ENCODE data around the gene MAP1LC3B2. TPM values are rescaled to one million over a fixed set of nuclear protein-coding genes. Genes with fewer than 3 reads are reported as not detected.
A peak's percentile ranks its signal among the peaks of the same experiment; 100 is the strongest.

Gene MAP1LC3B2
- total and polyA plus RNA-seq, 10 of the 15 experiments (the other 5 are each of a cell fraction or from before 2014, with no cell fraction given), result 0.23 to 2.7 (median 0.72) TPM; not detected in 3

DNA sequence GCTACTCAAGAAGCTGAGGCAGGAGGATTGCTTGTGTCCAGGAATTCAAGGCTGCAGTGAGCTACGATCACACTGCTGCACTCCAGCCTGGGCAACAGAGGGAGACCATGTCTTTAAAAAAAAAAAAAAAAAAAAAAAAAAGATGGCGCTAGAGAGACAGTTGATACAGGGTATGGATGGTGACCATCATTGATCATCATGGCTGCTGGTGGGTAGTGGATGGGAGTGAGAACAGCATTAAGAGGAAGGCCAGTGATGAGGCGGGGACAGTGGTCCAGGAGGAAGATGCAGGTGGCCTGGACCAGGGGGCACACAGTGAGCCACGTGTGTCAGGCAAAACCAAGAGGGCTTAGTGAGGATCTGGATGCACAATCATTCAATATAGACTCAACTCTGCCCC, 26.8 kb upstream of the MAP1LC3B2 start:
- in situ Hi-C loops (cut with MboI), result no loop called here
- H3K27ac ChIP-seq (ENCODE audit: control insufficient read depth, insufficient read depth), result no peak overlapping the region

DNA sequence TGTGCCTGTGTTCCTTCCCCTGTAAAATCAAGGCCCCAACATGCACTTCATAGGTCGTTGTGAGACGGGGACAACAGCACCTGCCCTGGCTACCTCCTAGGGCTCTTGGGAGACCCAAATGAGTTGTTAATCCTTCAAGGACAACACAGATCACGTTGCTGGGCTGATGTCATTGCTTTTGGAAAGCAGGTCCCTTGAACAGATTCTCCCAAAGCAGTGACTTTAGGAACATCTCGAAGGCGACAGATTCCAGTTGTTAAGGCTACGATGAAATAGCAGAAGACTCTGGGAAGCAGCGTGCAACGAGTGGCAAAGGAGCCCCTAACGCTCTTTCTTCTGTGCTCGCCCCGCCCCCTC, 26.2 kb upstream of the MAP1LC3B2 start:
- Histone ChIP-seq H3K9ac (ENCODE audit: control insufficient read depth, insufficient read depth, low read length) (no peak overlapping the region; the same call in 1 of the 2 replicates), H2AFZ (ENCODE audit: control insufficient read depth, low read depth, low read length) (peak overlapping the region; percentile 73), H3K9me3 (replicated peaks; ENCODE audit: control insufficient read depth, insufficient read depth, low read length) (no peaks in the 10 kb centered on the region; the same call in 2 of the 3 replicates), H3K4me3 (peak overlapping the region; percentile 65; the same call in 1 of the 2 replicates), H3K4me1 (ENCODE audit: control insufficient read depth, insufficient read depth, low read length) (peaks cover 19% of the 10 kb centered on the region), H3K36me3 (ENCODE audit: control insufficient read depth in 2 of 2, insufficient read depth in 2 of 2, low read length in 1 of 2) (no peaks in the 10 kb centered on the region), H3K27ac (ENCODE audit: control insufficient read depth, insufficient read depth) (no peak overlapping the region), H3K4me2 (ENCODE audit: control insufficient read depth, insufficient read depth) (peak overlapping the region; percentile 92; the same call in 1 of the 2 replicates), H3K27me3 (replicated peaks in 1 of 2; ENCODE audit: control insufficient read depth in 2 of 2, insufficient read depth in 2 of 2, low read length in 1 of 2) (no peaks in the 10 kb centered on the region; a peak in 1 of 4 replicates), H3K79me2 (ENCODE audit: control insufficient read depth, insufficient read depth, low read length) (no peaks in the 10 kb centered on the region), H4K20me1 (ENCODE audit: control insufficient read depth, insufficient read depth) (no peaks in the 10 kb centered on the region)
- 2% methylated on average over 11 of the region's 11 CpGs for WGBS (ENCODE audit: insufficient coverage, insufficient replicate concordance, low lambda C conversion rate, missing lambda C conversion rate)
- intact Hi-C loops (cut with micrococcal nuclease; ENCODE audit: unreplicated experiment) (no loop called here), in situ Hi-C loops (cut with MboI) (no loop called here)
- ChIA-PET SMC1A (ENCODE audit: uncharacterized antibody, unreplicated experiment) (interaction anchor here (1.0 to 7.9 kb wide), 3 partner anchors 10 to 55 kb away, joined by 3 to 106 read pairs (median 3); partner anchors contain the start of gene MAP1LC3B2), CTCF (interaction anchor here (1.2 kb wide), 1 partner anchor 413 kb away, joined by 3 read pairs; no protein-coding TSS in a partner anchor), RAD21 (ENCODE audit: unreplicated experiment) (interaction anchor here (1.0 to 2.7 kb wide), 3 partner anchors 16 to 257 kb away, joined by 3 to 25 read pairs (median 7); partner anchors contain the start of gene MAP1LC3B2), POLR2A (interaction anchor here (0.6 to 1.6 kb wide), 4 partner anchors 17 to 27 kb away, joined by 3 to 8 read pairs (median 4); partner anchors contain the start of gene MAP1LC3B2)
- FAIRE-seq (no peak), DNase-seq (ENCODE audit: low read depth, low spot score) (no peak), ATAC-seq (peak; percentile 3; the same call in 2 of the 3 replicates)
- no TSS peak for BruUV-seq (replicated peaks)
- no peak for TF ChIP-seq SUZ12 (IDR thresholded peaks at IDR 0.05; ENCODE audit: unreplicated experiment)
- no peak for TF ChIP-seq ETV6 (conservative IDR thresholded peaks at IDR 0.05 in 1 of 2, IDR thresholded peaks at IDR 0.05 in 1 of 2; ENCODE audit: borderline replicate concordance in 1 of 2, low read depth in 1 of 2)
- TF ChIP-seq, protein P1, sequence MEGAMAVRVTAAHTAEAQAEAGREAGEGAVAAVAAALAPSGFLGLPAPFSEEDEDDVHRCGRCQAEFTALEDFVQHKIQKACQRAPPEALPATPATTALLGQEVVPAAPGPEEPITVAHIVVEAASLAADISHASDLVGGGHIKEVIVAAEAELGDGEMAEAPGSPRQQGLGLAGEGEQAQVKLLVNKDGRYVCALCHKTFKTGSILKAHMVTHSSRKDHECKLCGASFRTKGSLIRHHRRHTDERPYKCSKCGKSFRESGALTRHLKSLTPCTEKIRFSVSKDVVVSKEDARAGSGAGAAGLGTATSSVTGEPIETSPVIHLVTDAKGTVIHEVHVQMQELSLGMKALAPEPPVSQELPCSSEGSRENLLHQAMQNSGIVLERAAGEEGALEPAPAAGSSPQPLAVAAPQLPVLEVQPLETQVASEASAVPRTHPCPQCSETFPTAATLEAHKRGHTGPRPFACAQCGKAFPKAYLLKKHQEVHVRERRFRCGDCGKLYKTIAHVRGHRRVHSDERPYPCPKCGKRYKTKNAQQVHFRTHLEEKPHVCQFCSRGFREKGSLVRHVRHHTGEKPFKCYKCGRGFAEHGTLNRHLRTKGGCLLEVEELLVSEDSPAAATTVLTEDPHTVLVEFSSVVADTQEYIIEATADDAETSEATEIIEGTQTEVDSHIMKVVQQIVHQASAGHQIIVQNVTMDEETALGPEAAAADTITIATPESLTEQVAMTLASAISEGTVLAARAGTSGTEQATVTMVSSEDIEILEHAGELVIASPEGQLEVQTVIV (IDR thresholded peaks at IDR 0.05; ENCODE audit: borderline replicate concordance, partially characterized antibody), result no peak
- no peak for TF ChIP-seq JUNB (IDR thresholded peaks at IDR 0.05)
- no peak for TF ChIP-seq ZSCAN29 (IDR thresholded peaks at IDR 0.05)
- TF ChIP-seq POLR2AphosphoS5 (IDR thresholded peaks at IDR 0.05; ENCODE audit: low read length), result no peak
- no peak for TF ChIP-seq ESRRA (IDR thresholded peaks at IDR 0.05; ENCODE audit: low read length)
- TF ChIP-seq BMI1 (IDR thresholded peaks at IDR 0.05; ENCODE audit: borderline replicate concordance), result no peak
- no peak for TF ChIP-seq SMAD1 (IDR thresholded peaks at IDR 0.05; ENCODE audit: low read depth, partially characterized antibody)
- no peak for TF ChIP-seq SREBF1 (IDR thresholded peaks at IDR 0.05; ENCODE audit: low read length)
- no peak for TF ChIP-seq HDAC2 (IDR thresholded peaks at IDR 0.05)
- no peak for TF ChIP-seq CBFB (IDR thresholded peaks at IDR 0.05; ENCODE audit: low read depth)
- no peak for TF ChIP-seq NR2F1 (conservative IDR thresholded peaks at IDR 0.05)

More for the DNA sequence above, 26.8 kb upstream of the MAP1LC3B2 start:
- no peak overlapping the region for H3K4me3 ChIP-seq
- FAIRE-seq, result no peak
- no peaks in the 10 kb centered on the region for H3K36me3 ChIP-seq (ENCODE audit: control insufficient read depth in 2 of 2, insufficient read depth in 2 of 2, low read length in 1 of 2)
- BruUV-seq (replicated peaks), result no TSS peak
- no peaks in the 10 kb centered on the region for H3K79me2 ChIP-seq (ENCODE audit: control insufficient read depth, insufficient read depth, low read length)
- RAD21 ChIA-PET (ENCODE audit: unreplicated experiment), result interaction anchor here (2.7 kb wide), 1 partner anchor 27 kb away, joined by 25 read pairs; the partner anchor contains the start of gene MAP1LC3B2
- ATAC-seq, result no peak
- 46% methylated on average over 4 of the region's 4 CpGs for WGBS (ENCODE audit: insufficient coverage, insufficient replicate concordance, low lambda C conversion rate, missing lambda C conversion rate)
- intact Hi-C loops (cut with micrococcal nuclease; ENCODE audit: unreplicated experiment), result no loop called here
- no peaks in the 10 kb centered on the region; a peak in 1 of 4 replicates for H3K27me3 ChIP-seq (replicated peaks in 1 of 2; ENCODE audit: control insufficient read depth in 2 of 2, insufficient read depth in 2 of 2, low read length in 1 of 2)
- H3K9me3 ChIP-seq (replicated peaks; ENCODE audit: control insufficient read depth, insufficient read depth, low read length), result no peaks in the 10 kb centered on the region; the same call in 2 of the 3 replicates
- peak; percentile 57; the same call in 1 of the 2 replicates for TF ChIP-seq YY1 (IDR thresholded peaks at IDR 0.05; ENCODE audit: low read depth, low read length)
- TF ChIP-seq, protein P2, sequence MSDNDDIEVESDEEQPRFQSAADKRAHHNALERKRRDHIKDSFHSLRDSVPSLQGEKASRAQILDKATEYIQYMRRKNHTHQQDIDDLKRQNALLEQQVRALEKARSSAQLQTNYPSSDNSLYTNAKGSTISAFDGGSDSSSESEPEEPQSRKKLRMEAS (IDR thresholded peaks at IDR 0.05; ENCODE audit: low read depth, low read length), result no peak
- SMC1A ChIA-PET (ENCODE audit: uncharacterized antibody, unreplicated experiment), result no interaction called here
- POLR2A ChIA-PET, result no interaction called here
- H2AFZ ChIP-seq (ENCODE audit: control insufficient read depth, low read depth, low read length), result no peak overlapping the region
- peaks cover 14% of the 10 kb centered on the region for H3K4me1 ChIP-seq (ENCODE audit: control insufficient read depth, insufficient read depth, low read length)
- no peak for DNase-seq (ENCODE audit: low read depth, low spot score)
- H3K4me2 ChIP-seq (ENCODE audit: control insufficient read depth, insufficient read depth), result no peak overlapping the region
- H3K9ac ChIP-seq (ENCODE audit: control insufficient read depth, insufficient read depth, low read length), result no peak overlapping the region
- no peaks in the 10 kb centered on the region for H4K20me1 ChIP-seq (ENCODE audit: control insufficient read depth, insufficient read depth)
- CTCF ChIA-PET, result interaction anchor here (0.8 to 1.0 kb wide), 2 partner anchors 10 to 28 kb away, joined by 3 read pairs; no protein-coding TSS in a partner anchor
